Measurements from ENCODE around the gene SELENOI. TPM values are rescaled to one million over a fixed set of nuclear protein-coding genes. Genes with fewer than 3 reads are reported as not detected.

The SELENOI gene
- total and polyA plus RNA-seq, 10 of the 15 experiments (the other 5 are each of a cell fraction or from before 2014, with no cell fraction given), result 5.2 to 31.4 (median 17.4) TPM

- TF ChIP-seq BHLHE40 (IDR thresholded peaks at IDR 0.05; ENCODE audit: borderline replicate concordance in 1 of 2, low read depth in 2 of 2, low read length in 1 of 2), result no peak
- no peak for TF ChIP-seq RCOR1 (conservative IDR thresholded peaks at IDR 0.05; ENCODE audit: low read depth, low read length)
Measured at GRCh38 chr2:26336719-26337118, 9.2 kb upstream of the SELENOI start (continued).

- in situ Hi-C loops (cut with MboI), result no loop called here
- SMC1A ChIA-PET (ENCODE audit: uncharacterized antibody, unreplicated experiment), result interaction anchor here (1.0 kb wide), 1 partner anchor 192 kb away, joined by 3 read pairs; no protein-coding TSS in a partner anchor
- no peak overlapping the region for H3K9ac ChIP-seq (ENCODE audit: control insufficient read depth, insufficient read depth, low read length)
- H3K79me2 ChIP-seq (ENCODE audit: control insufficient read depth, insufficient read depth, low read length), result no peaks in the 10 kb centered on the region
- no peak overlapping the region for H2AFZ ChIP-seq (ENCODE audit: control insufficient read depth, low read depth, low read length)
- H4K20me1 ChIP-seq (ENCODE audit: control insufficient read depth, insufficient read depth), result no peaks in the 10 kb centered on the region
- intact Hi-C loops (cut with micrococcal nuclease; ENCODE audit: unreplicated experiment), result no loop called here
- CTCF ChIA-PET, result interaction anchor here (1.3 kb wide), 1 partner anchor 8 kb away, joined by 3 read pairs; no protein-coding TSS in a partner anchor
- H3K4me2 ChIP-seq (ENCODE audit: control insufficient read depth, insufficient read depth), result no peak overlapping the region
- no peaks in the 10 kb centered on the region for H3K4me1 ChIP-seq (ENCODE audit: control insufficient read depth, insufficient read depth, low read length)
- H3K27ac ChIP-seq (ENCODE audit: control insufficient read depth, insufficient read depth), result no peak overlapping the region
- BruUV-seq (replicated peaks), result no TSS peak
- ATAC-seq (no peak), FAIRE-seq (no peak), DNase-seq (ENCODE audit: low read depth, low spot score) (no peak)
- H3K9me3 ChIP-seq (replicated peaks; ENCODE audit: control insufficient read depth, insufficient read depth, low read length), result no peaks in the 10 kb centered on the region
- H3K27me3 ChIP-seq (replicated peaks in 1 of 2; ENCODE audit: control insufficient read depth in 2 of 2, insufficient read depth in 2 of 2, low read length in 1 of 2), result no peaks in the 10 kb centered on the region
- RAD21 ChIA-PET (ENCODE audit: unreplicated experiment), result no interaction called here
- WGBS (ENCODE audit: insufficient coverage, insufficient replicate concordance, low lambda C conversion rate, missing lambda C conversion rate), result 94% methylated on average over 2 of the region's 2 CpGs
- no peak overlapping the region for H3K4me3 ChIP-seq
- TF ChIP-seq MTA3 (IDR thresholded peaks at IDR 0.05; ENCODE audit: borderline replicate concordance, low read length), result no peak
- no peak for TF ChIP-seq ZNF622 (IDR thresholded peaks at IDR 0.05)
- TF ChIP-seq SIN3A (IDR thresholded peaks at IDR 0.05; ENCODE audit: low read depth, low read length), result no peak
- no peaks in the 10 kb centered on the region for H3K36me3 ChIP-seq (ENCODE audit: control insufficient read depth in 2 of 2, insufficient read depth in 2 of 2, low read length in 1 of 2)
- POLR2A ChIA-PET, result no interaction called here
Measured at GRCh38 chr2:26337298-26337697, 8.6 kb upstream of the SELENOI start.

GRCh38 chr2:26340831-26341230 lies 5.1 kb upstream of the SELENOI start:
- BruUV-seq (replicated peaks), result no TSS peak
- RAD21 ChIA-PET (ENCODE audit: unreplicated experiment), result no interaction called here
- no peaks in the 10 kb centered on the region for H3K27me3 ChIP-seq (replicated peaks in 1 of 2; ENCODE audit: control insufficient read depth in 2 of 2, insufficient read depth in 2 of 2, low read length in 1 of 2)
- TF ChIP-seq POLR2AphosphoS2 (IDR thresholded peaks at IDR 0.05; ENCODE audit: low read depth, low read length), result no peak
- TF ChIP-seq HDGF (IDR thresholded peaks at IDR 0.05), result no peak
- TF ChIP-seq, protein P1, sequence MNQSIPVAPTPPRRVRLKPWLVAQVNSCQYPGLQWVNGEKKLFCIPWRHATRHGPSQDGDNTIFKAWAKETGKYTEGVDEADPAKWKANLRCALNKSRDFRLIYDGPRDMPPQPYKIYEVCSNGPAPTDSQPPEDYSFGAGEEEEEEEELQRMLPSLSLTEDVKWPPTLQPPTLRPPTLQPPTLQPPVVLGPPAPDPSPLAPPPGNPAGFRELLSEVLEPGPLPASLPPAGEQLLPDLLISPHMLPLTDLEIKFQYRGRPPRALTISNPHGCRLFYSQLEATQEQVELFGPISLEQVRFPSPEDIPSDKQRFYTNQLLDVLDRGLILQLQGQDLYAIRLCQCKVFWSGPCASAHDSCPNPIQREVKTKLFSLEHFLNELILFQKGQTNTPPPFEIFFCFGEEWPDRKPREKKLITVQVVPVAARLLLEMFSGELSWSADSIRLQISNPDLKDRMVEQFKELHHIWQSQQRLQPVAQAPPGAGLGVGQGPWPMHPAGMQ (IDR thresholded peaks at IDR 0.05; ENCODE audit: borderline replicate concordance), result no peak
- no peak for TF ChIP-seq POLR2AphosphoS5 (IDR thresholded peaks at IDR 0.05; ENCODE audit: low read length)
- no peak overlapping the region for H2AFZ ChIP-seq (ENCODE audit: control insufficient read depth, low read depth, low read length)
- DNase-seq (ENCODE audit: low read depth, low spot score) (no peak), FAIRE-seq (no peak), ATAC-seq (no peak)
- CTCF ChIA-PET, result no interaction called here
- no peaks in the 10 kb centered on the region for H3K36me3 ChIP-seq (ENCODE audit: control insufficient read depth in 2 of 2, insufficient read depth in 2 of 2, low read length in 1 of 2)
- peaks cover 5% of the 10 kb centered on the region for H3K4me1 ChIP-seq (ENCODE audit: control insufficient read depth, insufficient read depth, low read length)
- no peaks in the 10 kb centered on the region for H4K20me1 ChIP-seq (ENCODE audit: control insufficient read depth, insufficient read depth)
- H3K9me3 ChIP-seq (replicated peaks; ENCODE audit: control insufficient read depth, insufficient read depth, low read length), result no peaks in the 10 kb centered on the region
- WGBS (ENCODE audit: insufficient coverage, insufficient replicate concordance, low lambda C conversion rate, missing lambda C conversion rate), result 82% methylated on average over 3 of the region's 3 CpGs
- no peak overlapping the region for H3K4me2 ChIP-seq (ENCODE audit: control insufficient read depth, insufficient read depth)
- SMC1A ChIA-PET (ENCODE audit: uncharacterized antibody, unreplicated experiment), result no interaction called here
- no peak overlapping the region for H3K9ac ChIP-seq (ENCODE audit: control insufficient read depth, insufficient read depth, low read length)
- POLR2A ChIA-PET, result no interaction called here
- in situ Hi-C loops (cut with MboI), result no loop called here
- no peak overlapping the region for H3K27ac ChIP-seq (ENCODE audit: control insufficient read depth, insufficient read depth)
- intact Hi-C loops (cut with micrococcal nuclease; ENCODE audit: unreplicated experiment), result no loop called here
- peaks cover 21% of the 10 kb centered on the region for H3K79me2 ChIP-seq (ENCODE audit: control insufficient read depth, insufficient read depth, low read length)
- no peak overlapping the region for H3K4me3 ChIP-seq
